ENCODE data around the gene ZNF816.

- TF ChIP-seq, protein P1, sequence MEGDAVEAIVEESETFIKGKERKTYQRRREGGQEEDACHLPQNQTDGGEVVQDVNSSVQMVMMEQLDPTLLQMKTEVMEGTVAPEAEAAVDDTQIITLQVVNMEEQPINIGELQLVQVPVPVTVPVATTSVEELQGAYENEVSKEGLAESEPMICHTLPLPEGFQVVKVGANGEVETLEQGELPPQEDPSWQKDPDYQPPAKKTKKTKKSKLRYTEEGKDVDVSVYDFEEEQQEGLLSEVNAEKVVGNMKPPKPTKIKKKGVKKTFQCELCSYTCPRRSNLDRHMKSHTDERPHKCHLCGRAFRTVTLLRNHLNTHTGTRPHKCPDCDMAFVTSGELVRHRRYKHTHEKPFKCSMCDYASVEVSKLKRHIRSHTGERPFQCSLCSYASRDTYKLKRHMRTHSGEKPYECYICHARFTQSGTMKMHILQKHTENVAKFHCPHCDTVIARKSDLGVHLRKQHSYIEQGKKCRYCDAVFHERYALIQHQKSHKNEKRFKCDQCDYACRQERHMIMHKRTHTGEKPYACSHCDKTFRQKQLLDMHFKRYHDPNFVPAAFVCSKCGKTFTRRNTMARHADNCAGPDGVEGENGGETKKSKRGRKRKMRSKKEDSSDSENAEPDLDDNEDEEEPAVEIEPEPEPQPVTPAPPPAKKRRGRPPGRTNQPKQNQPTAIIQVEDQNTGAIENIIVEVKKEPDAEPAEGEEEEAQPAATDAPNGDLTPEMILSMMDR (IDR thresholded peaks at IDR 0.05): no peak
- no peak for TF ChIP-seq POLR2A (IDR thresholded peaks at IDR 0.05)
Observed at GRCh38 chr19:53007200-53007599, 44.5 kb upstream of the ZNF816 start.

Measured in esophagus squamous epithelium (tissue), 4 donors.